22Rv1 (cell line): ENCODE data around the gene TEKT1.
"Not testable (repeated sequence)": the region's sequence is repeated elsewhere in the genome, so short reads cannot be mapped to it uniquely, and the experiment has no call there.

ENCODE experiments used
- H3K27ac ChIP-seq: fragments of 450-650 bp; 2 replicates; pipeline ENCODE4 v1.5.1; 2017
- ZFX ChIP-seq: fragments of 450-650 bp; IDR thresholded peaks from 2 replicates; pipeline ENCODE4 v1.6.1; 2017; ENCODE audit warnings: antibody characterized with exemption, borderline replicate concordance
- TF ChIP-seq, protein P1 (sequence below): fragments of 450-650 bp; IDR thresholded peaks from 2 replicates; pipeline ENCODE4 v1.5.1; 2017; ENCODE audit warnings: mild to moderate bottlenecking

TEKT1 gene

DNA sequence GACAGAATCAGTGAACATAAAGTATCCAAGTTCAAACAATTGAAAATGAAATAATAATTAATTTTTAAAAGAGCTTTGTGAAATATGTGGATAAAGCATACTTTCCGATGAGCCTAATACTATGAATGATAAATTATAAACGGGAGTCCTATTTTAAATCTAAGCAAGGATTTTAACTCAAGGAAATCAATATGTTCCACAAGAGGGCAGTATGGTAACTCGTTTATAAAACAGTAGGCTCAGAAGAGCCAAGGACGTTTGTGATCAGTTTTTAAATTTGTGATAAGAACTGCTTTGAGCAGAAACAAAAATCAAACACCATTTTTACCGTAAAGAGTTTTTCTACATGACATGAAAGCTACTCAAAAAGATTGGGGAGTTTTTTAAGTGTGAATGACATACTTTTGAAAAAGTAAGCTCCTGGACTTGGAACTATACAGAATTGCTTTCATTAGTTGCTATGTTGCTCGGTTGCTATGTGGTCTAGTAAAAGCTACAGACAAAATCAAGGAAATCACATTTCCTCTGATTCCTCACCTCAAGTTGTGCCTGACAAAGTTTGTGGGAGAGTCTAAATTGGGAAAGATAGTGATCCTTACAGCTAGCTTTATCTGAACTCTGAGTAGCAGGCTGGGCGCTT lies 11.8 kb upstream of the TEKT1 start:
- TF ChIP-seq, protein P1, sequence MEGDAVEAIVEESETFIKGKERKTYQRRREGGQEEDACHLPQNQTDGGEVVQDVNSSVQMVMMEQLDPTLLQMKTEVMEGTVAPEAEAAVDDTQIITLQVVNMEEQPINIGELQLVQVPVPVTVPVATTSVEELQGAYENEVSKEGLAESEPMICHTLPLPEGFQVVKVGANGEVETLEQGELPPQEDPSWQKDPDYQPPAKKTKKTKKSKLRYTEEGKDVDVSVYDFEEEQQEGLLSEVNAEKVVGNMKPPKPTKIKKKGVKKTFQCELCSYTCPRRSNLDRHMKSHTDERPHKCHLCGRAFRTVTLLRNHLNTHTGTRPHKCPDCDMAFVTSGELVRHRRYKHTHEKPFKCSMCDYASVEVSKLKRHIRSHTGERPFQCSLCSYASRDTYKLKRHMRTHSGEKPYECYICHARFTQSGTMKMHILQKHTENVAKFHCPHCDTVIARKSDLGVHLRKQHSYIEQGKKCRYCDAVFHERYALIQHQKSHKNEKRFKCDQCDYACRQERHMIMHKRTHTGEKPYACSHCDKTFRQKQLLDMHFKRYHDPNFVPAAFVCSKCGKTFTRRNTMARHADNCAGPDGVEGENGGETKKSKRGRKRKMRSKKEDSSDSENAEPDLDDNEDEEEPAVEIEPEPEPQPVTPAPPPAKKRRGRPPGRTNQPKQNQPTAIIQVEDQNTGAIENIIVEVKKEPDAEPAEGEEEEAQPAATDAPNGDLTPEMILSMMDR = peak; percentile 81
- no peak for TF ChIP-seq ZFX

GRCh38 chr17:6841769-6842168 lies 10.2 kb upstream of the TEKT1 start:
- not testable (repeated sequence) for H3K27ac ChIP-seq

More for the DNA sequence above, 11.8 kb upstream of the TEKT1 start:
- H3K27ac ChIP-seq = no peak overlapping the region

GRCh38 chr17:6830383-6830986 lies 1.0 kb downstream of the TEKT1 start:
- H3K27ac ChIP-seq = no peak overlapping the region

DNA sequence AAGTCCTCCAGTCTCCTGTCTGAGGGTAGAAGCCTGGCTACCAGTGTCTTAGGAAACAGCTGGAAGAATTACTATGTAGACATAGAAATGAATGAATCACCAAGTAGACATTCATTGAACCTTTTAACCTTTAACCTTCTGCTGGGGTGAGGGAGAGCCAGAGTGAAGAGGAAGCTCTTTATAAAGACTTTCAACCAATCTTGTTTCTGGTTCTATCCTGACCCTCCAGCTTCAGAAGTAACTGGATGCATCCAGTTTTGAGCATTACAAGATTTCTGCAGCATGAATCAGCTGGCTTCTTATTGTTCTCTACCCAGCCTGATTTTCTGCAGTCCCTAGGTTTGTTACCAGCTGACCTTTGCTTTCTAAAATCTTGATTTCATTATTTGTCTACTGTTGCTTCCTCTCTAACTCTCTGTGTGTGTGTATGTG lies 8.5 kb downstream of the TEKT1 start:
- TF ChIP-seq, protein P1 = no peak
- no peak for TF ChIP-seq ZFX
- no peak overlapping the region for H3K27ac ChIP-seq

More at GRCh38 chr17:6830383-6830986, 1.0 kb downstream of the TEKT1 start:
- no peak for TF ChIP-seq ZFX
- TF ChIP-seq, protein P1 = no peak

DNA sequence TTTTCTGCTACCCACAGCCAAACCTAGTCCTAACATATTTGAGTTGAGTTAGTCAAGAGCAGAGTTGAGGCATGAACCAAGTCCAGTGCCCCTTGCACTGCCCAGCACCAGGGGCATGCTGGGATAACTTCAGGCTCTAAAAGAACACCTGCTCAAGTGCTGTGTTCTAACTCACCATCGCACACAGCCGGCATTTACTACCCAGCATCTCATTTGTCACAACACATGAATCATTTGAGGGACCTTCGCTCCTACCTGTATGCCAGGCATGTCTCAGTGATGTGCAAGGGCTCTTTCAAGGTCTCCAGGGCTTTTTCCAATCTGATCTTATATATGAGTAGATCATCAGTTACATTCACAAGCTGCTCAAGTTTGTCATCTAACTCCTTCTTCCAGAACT lies 12.6 kb downstream of the TEKT1 start:
- TF ChIP-seq ZFX = no peak
- TF ChIP-seq, protein P1 = no peak
- no peak overlapping the region for H3K27ac ChIP-seq

GRCh38 chr17:6816368-6816767 lies 15.2 kb downstream of the TEKT1 start:
- not testable (repeated sequence) for H3K27ac ChIP-seq

GRCh38 chr17:6815775-6816174 lies 15.8 kb downstream of the TEKT1 start:
- H3K27ac ChIP-seq = no peak overlapping the region

GRCh38 chr17:6812295-6812694 lies 19.2 kb downstream of the TEKT1 start:
- H3K27ac ChIP-seq = no peak overlapping the region
- TF ChIP-seq, protein P1 = no peak
- no peak for TF ChIP-seq ZFX

More at GRCh38 chr17:6815775-6816174, 15.8 kb downstream of the TEKT1 start:
- TF ChIP-seq, protein P1 = no peak
- TF ChIP-seq ZFX = no peak
